Measurements from ENCODE around the gene SGK2. TPM values are rescaled to one million over a fixed set of nuclear protein-coding genes. Genes with fewer than 3 reads are reported as not detected.

The SGK2 gene
- total RNA-seq, 2 experiments from 2014 or later, result 0.38 to 0.64 TPM

DNA sequence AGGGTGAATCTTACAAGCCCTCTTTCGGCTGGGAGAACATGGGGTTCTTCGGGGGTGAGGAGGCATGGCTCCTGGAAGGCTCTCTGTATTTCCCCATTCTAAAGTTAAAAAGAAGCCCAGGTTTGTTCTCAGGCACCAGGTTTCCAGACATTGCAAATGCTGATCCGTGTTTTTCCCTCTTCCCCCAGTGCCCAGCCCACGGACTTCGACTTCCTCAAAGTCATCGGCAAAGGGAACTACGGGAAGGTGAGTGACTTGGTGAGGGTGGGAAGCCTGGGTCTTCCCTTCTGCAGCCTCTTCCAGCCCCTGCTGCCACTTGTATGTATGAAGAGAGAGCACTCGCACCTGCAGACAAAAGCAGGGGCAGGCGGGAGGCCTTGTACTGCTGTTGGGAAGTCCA lies 8.7 kb downstream of the SGK2 start:
- H3K4me1 ChIP-seq (ENCODE audit: insufficient read depth, low read length), result no peaks in the 10 kb centered on the region
- H3K27me3 Mint-ChIP-seq, result no peaks in the 10 kb centered on the region
- DNase-seq, result no peak
- no peaks in the 10 kb centered on the region for H3K36me3 ChIP-seq (ENCODE audit: insufficient read depth, low read length)
- no peak overlapping the region for H3K27ac Mint-ChIP-seq
- TF ChIP-seq, protein P1, sequence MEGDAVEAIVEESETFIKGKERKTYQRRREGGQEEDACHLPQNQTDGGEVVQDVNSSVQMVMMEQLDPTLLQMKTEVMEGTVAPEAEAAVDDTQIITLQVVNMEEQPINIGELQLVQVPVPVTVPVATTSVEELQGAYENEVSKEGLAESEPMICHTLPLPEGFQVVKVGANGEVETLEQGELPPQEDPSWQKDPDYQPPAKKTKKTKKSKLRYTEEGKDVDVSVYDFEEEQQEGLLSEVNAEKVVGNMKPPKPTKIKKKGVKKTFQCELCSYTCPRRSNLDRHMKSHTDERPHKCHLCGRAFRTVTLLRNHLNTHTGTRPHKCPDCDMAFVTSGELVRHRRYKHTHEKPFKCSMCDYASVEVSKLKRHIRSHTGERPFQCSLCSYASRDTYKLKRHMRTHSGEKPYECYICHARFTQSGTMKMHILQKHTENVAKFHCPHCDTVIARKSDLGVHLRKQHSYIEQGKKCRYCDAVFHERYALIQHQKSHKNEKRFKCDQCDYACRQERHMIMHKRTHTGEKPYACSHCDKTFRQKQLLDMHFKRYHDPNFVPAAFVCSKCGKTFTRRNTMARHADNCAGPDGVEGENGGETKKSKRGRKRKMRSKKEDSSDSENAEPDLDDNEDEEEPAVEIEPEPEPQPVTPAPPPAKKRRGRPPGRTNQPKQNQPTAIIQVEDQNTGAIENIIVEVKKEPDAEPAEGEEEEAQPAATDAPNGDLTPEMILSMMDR (IDR thresholded peaks at IDR 0.05), result no peak
- H3K9me3 Mint-ChIP-seq, result no peaks in the 10 kb centered on the region
- ChIA-PET CTCF (no interaction called here), POLR2A (no interaction called here)
- H3K4me3 Mint-ChIP-seq, result no peak overlapping the region
- H3K27ac ChIP-seq (ENCODE audit: low read depth in 1 of 2, low read length in 2 of 2), result no peak overlapping the region
- no peak overlapping the region for H3K4me3 ChIP-seq (ENCODE audit: low read length)
- H3K4me1 Mint-ChIP-seq (ENCODE audit: low read depth), result no peaks in the 10 kb centered on the region
- ATAC-seq (ENCODE audit: poor library complexity), result no peak
- no peaks in the 10 kb centered on the region for H3K9me3 ChIP-seq (ENCODE audit: control insufficient read depth in 1 of 2, insufficient read depth in 1 of 2, low read length in 2 of 2)
- no peaks in the 10 kb centered on the region for H3K36me3 Mint-ChIP-seq (ENCODE audit: low read depth)
- intact Hi-C loops (cut with DNase I, micrococcal nuclease), result no loop called here
- no peaks in the 10 kb centered on the region for H3K27me3 ChIP-seq (ENCODE audit: control insufficient read depth in 1 of 2, insufficient read depth in 2 of 2, low read length in 2 of 2)

DNA sequence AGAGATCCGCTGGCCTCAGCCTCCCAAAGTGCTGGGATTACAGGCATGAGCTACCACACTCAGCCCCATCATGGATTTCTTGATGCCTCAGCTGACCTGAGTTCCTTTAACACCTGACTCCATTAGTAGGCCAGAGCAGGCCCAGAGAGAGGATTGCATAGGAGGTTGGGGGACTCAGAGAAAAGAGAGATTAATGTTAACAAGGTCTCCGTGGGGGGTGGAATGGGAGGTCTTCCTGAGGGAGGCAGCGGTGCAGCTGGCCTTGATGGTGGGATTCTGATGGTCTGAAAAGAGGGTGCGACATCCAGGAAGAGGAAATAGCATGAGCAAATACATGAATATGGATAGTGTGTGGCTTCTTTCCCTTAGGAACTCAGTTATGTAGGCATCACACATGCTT lies 9.9 kb downstream of the SGK2 start:
- CTCF ChIA-PET, result interaction anchor here (0.6 kb wide), 1 partner anchor 15 kb away, joined by 3 read pairs; no protein-coding TSS in a partner anchor
- H3K36me3 ChIP-seq (ENCODE audit: insufficient read depth, low read length), result no peaks in the 10 kb centered on the region
- intact Hi-C loops (cut with DNase I, micrococcal nuclease), result no loop called here
- no peak overlapping the region for H3K4me3 Mint-ChIP-seq
- no peak for DNase-seq
- no peaks in the 10 kb centered on the region for H3K36me3 Mint-ChIP-seq (ENCODE audit: low read depth)
- POLR2A ChIA-PET, result no interaction called here
- no peaks in the 10 kb centered on the region for H3K27me3 ChIP-seq (ENCODE audit: control insufficient read depth in 1 of 2, insufficient read depth in 2 of 2, low read length in 2 of 2)
- H3K9me3 ChIP-seq (ENCODE audit: control insufficient read depth in 1 of 2, insufficient read depth in 1 of 2, low read length in 2 of 2), result no peaks in the 10 kb centered on the region
- no peak overlapping the region for H3K27ac ChIP-seq (ENCODE audit: low read depth in 1 of 2, low read length in 2 of 2)
- H3K4me1 ChIP-seq (ENCODE audit: insufficient read depth, low read length), result no peaks in the 10 kb centered on the region
- no peaks in the 10 kb centered on the region for H3K4me1 Mint-ChIP-seq (ENCODE audit: low read depth)
- H3K9me3 Mint-ChIP-seq, result no peaks in the 10 kb centered on the region
- no peaks in the 10 kb centered on the region for H3K27me3 Mint-ChIP-seq
- ATAC-seq (ENCODE audit: poor library complexity), result no peak
- no peak overlapping the region for H3K27ac Mint-ChIP-seq
- H3K4me3 ChIP-seq (ENCODE audit: low read length), result no peak overlapping the region
- TF ChIP-seq, protein P1 (IDR thresholded peaks at IDR 0.05), result no peak

DNA sequence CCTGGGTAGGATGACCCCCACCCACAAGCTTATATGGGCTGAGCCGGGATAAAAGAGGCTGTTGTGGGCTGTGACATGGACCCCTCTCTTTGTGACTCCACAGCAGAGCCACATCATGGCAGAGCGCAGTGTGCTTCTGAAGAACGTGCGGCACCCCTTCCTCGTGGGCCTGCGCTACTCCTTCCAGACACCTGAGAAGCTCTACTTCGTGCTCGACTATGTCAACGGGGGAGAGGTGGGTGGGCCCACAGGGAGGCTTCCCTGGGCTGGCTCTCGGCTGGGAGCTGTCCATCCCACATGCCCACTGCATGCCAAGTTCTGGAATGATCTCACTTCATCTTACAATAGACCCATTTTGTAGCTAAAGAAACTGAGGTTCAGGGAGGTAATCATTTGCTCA lies 10.5 kb downstream of the SGK2 start:
- Histone ChIP-seq H3K4me3 (ENCODE audit: low read length) (no peak overlapping the region), H3K9me3 (ENCODE audit: control insufficient read depth in 1 of 2, insufficient read depth in 1 of 2, low read length in 2 of 2) (no peaks in the 10 kb centered on the region), H3K36me3 (ENCODE audit: insufficient read depth, low read length) (no peaks in the 10 kb centered on the region), H3K4me1 (ENCODE audit: insufficient read depth, low read length) (no peaks in the 10 kb centered on the region), H3K27me3 (ENCODE audit: control insufficient read depth in 1 of 2, insufficient read depth in 2 of 2, low read length in 2 of 2) (no peaks in the 10 kb centered on the region), H3K27ac (ENCODE audit: low read depth in 1 of 2, low read length in 2 of 2) (no peak overlapping the region)
- no peaks in the 10 kb centered on the region for H3K27me3 Mint-ChIP-seq
- H3K4me3 Mint-ChIP-seq, result no peak overlapping the region
- no peak overlapping the region for H3K27ac Mint-ChIP-seq
- DNase-seq (no peak), ATAC-seq (ENCODE audit: poor library complexity) (no peak)
- CTCF ChIA-PET, result interaction anchor here (0.6 kb wide), 1 partner anchor 16 kb away, joined by 3 read pairs; no protein-coding TSS in a partner anchor
- no peaks in the 10 kb centered on the region for H3K9me3 Mint-ChIP-seq
- H3K4me1 Mint-ChIP-seq (ENCODE audit: low read depth), result no peaks in the 10 kb centered on the region
- POLR2A ChIA-PET, result no interaction called here
- no peaks in the 10 kb centered on the region for H3K36me3 Mint-ChIP-seq (ENCODE audit: low read depth)
- intact Hi-C loops (cut with DNase I, micrococcal nuclease), result no loop called here
- TF ChIP-seq, protein P1 (IDR thresholded peaks at IDR 0.05), result no peak

Data from CD4-positive, alpha-beta T cell (primary cell).